ENCODE measurements around the gene XRN2.
A peak's percentile ranks its signal among the peaks of the same experiment; 100 is the strongest.

Gene XRN2

DNA sequence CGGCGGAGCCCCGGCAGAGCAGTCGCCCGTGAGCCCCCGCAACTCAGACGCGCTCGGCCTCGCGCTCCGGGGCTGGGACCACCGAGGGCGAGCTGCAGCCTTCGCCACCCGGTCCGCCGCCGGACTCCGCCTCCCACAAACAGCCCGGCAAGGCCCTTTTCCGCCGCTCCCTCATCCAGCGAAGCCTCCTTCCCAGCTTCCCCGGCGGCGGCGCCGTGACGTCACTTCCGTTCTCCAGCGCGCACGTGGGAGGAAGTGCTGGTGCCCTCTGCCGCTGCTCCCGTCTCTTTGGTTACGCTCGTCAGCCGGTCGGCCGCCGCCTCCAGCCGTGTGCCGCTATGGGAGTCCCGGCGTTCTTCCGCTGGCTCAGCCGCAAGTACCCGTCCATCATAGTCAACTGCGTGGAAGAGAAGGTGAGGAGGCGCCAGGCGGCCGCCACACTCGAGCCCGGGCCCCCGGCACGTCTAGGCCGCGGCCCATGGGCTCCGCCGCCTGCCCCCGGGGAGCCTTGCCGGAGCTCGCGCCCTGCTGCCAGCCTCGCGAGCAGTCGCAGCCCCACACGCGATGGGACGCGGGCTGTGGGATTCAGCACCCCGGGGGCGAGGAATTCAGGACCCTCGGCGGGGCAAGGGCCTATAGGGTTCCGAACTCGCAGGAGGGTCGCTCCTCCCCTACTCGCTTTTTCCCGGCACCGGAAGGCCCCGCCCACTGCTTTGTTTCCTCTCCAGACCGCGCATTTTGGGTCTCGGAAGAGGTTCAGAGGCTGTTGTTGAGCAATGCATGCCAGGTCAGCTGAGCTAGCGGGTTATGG is at the start of gene XRN2:
XRN2 (plus strand) TSS at position 271 of the 811 bp plus-strand sequence; CDS start at position 339, 68 bp downstream.
- DNase-seq (ENCODE audit: insufficient read length, low spot score) (peak; percentile 88), FAIRE-seq (peak; percentile 95)

DNA sequence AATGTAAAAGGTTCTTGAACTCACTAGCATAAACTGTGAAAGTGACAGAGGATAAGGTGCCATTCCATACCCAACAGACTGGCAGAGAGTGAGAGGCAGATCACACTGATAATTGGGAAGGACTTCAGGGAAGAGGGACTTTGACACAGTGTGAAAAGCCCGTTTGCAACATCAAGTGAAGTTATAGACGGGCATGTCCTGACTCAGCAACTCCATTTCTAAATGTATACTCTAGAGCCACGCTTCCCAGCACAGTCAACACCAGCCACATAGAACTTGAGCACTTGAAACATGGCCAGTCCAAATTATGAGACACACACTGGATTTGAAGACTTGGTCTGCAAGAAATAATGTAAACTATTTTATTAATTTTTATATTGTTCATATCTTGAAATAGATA is 45.9 kb upstream of the XRN2 start:
- DNase-seq (ENCODE audit: insufficient read length, low spot score) (no peak), FAIRE-seq (no peak)

DNA sequence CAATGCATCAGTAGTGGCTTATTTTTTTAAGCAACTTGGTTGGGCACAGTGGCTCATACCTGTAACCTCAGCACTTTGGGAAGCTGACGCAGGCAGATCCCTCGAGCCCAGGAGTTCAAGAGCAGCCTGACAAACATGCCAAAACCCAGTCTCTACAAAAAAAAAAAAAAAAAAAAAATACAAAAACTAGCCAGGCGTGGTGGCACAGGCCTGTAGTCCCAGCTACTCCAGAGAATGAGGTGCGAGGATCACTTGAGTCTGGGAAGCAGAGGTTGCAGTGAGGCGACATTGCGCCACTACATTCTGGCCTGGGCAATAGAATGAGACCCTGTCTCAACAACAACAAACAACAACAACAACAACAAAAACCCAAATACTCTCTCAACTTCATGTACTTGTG is 44.7 kb upstream of the XRN2 start:
- DNase-seq (ENCODE audit: insufficient read length, low spot score) (no peak), FAIRE-seq (no peak)

GRCh38 chr20:21259346-21259745 is 43.8 kb upstream of the XRN2 start:
- FAIRE-seq (no peak), DNase-seq (ENCODE audit: insufficient read length, low spot score) (no peak)

- DNase-seq (ENCODE audit: insufficient read length, low spot score) (no peak), FAIRE-seq (no peak)
These were observed 40.3 kb upstream of the XRN2 start for GRCh38 chr20:21262812-21263211.

- FAIRE-seq = no peak
- DNase-seq (ENCODE audit: insufficient read length, low spot score) = no peak
These were observed 37.6 kb upstream of the XRN2 start for GRCh38 chr20:21265261-21266190.

DNA sequence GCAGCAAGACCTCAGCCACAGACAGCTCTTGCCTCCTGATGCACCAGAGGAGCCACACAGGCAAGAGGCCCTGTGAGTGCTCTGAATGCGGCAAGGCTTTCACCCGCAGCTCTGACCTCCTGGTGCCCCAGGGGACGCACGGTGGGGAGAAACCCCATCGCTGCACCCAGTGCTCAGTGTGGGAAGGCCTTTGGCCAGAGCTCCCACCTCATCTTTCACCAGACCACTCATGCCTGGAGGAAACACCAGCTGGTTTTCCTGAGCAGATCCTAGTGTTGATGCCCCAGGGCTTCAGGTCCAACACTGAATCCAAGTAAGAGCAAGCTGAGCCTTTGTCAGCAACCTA is 37.0 kb upstream of the XRN2 start:
- FAIRE-seq (no peak), DNase-seq (ENCODE audit: insufficient read length, low spot score) (no peak)

DNA sequence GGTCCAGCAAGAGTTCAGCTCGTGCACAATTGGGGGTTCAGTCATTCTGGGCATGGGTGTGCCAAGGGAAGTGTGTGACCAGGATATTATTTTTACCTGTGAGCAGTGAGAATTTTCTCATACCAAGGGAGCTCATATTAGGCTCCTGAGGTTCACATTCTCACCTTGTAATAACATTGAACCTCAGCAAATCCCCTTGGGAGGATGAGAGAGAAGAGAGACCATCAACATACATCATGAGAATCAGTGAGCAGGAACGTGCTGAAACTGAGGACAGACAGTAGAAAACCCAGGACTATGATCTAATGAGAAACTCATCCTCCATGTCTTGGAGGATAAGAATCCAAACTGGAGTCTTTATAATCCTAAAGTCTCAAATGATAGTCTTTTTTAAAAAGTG is 33.4 kb upstream of the XRN2 start:
- no peak for DNase-seq (ENCODE audit: insufficient read length, low spot score)
- FAIRE-seq = no peak

DNA sequence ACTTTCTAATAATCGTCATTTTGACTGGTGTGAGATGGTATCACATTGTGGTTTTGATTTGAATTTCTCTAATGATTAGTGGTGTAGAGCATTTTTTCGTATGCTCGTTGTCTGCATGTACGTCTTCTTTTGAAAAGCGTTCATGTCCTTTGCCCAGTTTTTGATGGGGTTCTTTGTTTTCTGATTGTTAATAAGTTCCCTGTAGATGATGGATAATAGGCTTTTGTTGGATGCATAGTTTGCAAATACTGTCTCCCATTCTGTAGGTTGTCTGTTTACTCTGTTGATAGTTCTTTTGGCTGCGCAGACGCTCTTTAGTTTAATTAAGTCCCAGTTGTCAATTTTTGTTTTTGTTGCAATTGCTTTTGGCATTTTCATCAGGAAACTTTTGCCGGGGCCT is 32.3 kb upstream of the XRN2 start:
- FAIRE-seq = no peak
- DNase-seq (ENCODE audit: insufficient read length, low spot score) = no peak

DNA sequence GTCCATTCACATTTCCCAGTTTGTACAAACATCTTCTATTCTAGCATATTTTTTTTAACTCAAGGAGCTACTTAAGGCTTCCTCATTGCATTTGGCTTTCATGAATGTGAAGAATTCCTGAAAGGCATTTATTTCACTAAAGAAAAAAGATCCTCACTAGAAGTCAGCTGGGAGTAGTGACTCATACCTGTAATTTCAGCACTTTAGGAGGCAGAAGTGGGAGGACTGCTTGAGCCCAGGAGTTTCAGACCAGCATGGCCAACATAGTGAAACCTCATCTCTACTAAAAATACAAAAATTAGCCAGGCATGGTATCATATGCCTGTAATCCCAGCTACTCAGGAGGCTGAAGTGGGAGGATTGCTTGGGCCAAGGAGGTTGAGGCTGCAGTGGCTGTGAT is 30.9 kb upstream of the XRN2 start:
- FAIRE-seq = no peak
- DNase-seq (ENCODE audit: insufficient read length, low spot score) = no peak

GRCh38 chr20:21272679-21273078 is 30.5 kb upstream of the XRN2 start:
- FAIRE-seq (no peak), DNase-seq (ENCODE audit: insufficient read length, low spot score) (no peak)

GRCh38 chr20:21273755-21274386 is 29.3 kb upstream of the XRN2 start:
- DNase-seq (ENCODE audit: insufficient read length, low spot score) = no peak
- no peak for FAIRE-seq

DNA sequence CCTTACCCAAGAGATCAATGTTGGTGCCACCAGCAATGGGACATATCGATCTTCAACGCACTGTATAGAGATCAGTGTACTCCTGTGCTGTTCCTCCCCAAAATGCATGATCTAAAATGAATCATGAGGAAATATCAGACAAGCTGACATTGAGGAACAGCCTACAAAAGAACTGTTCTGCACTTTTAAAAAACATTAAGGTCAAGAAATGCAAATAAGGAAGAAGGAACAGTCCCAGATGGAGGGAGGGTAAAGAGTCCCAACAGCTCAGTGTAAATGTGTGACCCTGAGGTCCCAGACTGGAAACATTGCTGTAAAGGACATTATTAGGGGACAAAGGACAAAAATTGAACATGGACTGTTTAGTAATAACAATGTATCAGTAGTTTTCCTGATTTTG is 24.3 kb upstream of the XRN2 start:
- no peak for DNase-seq (ENCODE audit: insufficient read length, low spot score)
- no peak for FAIRE-seq

DNA sequence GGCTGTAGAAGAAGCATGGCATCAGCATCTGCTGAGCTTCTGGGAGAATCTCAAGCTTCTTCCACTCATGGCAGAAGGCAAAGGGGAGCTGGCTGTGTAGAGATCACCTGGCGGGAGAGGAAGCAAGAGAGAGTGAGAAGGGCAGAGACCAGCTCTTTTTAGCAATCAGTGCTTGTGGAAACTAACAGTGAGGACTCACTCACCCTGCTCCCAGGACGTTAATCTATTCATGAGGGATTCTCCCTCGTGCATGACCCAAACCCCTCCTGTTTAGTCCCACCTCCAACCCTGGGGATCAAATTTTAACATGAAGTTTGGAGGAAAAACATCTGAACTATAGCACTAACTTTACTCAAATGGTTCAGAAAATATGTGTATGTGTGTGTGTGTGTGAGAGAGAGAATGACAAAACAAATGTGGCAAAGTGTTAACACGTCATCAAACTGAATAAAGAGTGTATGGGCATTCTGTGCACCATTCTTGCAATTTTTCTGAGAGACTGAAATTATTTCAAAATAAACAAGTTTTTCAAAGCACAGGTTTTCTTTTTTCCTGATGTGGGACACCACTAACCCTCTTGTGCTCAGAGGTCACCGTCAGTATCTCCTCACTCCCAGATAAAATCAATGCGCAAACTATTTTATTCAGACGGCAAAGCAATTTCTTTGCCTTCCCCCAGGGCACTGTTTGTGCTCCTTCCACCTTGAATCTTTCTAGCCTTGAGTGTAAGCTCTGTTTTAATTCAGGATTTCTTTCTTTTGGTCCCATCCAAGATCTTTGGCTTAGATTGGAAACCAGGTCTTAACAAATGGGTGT is 23.2 kb upstream of the XRN2 start:
- FAIRE-seq (no peak), DNase-seq (ENCODE audit: insufficient read length, low spot score) (no peak)

DNA sequence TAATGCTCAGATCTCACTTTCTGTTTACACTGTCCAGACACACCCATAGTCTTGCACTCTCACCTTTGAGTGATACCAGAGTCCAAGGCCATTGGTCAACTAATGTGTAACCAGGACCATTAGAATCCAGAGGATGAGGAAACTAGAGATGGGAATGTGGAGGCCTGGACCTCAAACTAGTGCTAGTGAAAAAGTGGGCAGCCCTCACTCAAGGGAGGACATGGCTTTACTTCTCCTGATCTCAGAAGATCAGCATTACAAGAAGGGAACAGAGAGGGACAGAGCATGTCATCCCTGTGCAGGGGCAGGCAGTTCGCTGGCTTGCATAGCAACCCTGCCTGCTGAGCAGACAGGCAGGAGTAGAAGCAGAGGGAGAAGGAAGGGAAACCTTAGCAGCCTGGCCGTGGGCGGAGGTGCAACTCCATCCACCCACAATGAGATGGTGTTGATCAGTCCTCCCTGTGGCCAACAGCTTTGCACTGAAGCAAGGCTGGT is 22.6 kb upstream of the XRN2 start:
- FAIRE-seq (no peak), DNase-seq (ENCODE audit: insufficient read length, low spot score) (no peak)

DNA sequence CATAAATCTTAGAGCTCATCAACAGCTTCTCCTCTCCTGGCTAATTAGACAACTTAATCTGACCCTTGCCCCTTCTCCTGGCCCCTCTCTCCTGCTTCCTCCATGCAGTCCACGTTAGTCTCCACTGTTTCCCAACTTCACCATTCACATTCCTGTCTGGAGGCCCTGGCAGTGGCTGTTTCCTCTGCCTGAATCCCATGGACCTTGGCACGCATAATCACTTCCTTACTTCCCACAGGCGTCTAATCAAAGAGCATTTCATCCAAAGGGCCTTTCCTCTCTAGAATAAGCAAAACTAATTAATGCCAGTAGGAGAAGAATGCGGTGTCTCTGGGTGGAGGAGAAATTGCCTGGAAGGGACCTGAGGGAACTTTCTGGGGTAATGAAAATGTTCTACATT is 16.4 kb upstream of the XRN2 start:
- FAIRE-seq = no peak

GRCh38 chr20:21288587-21289370 is 14.4 kb upstream of the XRN2 start:
- DNase-seq (ENCODE audit: insufficient read length, low spot score) = no peak
- no peak for FAIRE-seq

More for the DNA sequence above, 16.4 kb upstream of the XRN2 start:
- no peak for DNase-seq (ENCODE audit: insufficient read length, low spot score)

DNA sequence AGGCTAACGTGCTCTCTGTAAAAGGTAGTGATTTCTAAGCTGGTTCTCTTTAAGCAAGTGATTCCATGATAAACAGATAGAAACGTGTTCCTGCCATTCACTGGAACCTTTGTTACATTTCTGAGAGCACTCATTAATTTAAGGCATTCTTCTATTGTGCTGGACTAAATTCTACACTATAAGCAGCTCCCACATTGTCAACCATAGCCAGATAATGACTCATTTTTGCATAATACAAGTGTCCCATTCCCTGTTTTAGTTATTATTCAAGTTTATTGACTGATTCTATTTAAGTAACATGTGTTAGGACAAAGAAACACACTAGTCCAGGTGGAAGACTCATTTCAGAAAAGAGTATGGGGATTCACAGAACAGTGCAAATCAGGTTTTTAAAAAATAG is 13.5 kb upstream of the XRN2 start:
- FAIRE-seq = no peak
- DNase-seq (ENCODE audit: insufficient read length, low spot score) = no peak

GRCh38 chr20:21291026-21291425 is 12.1 kb upstream of the XRN2 start:
- FAIRE-seq (no peak), DNase-seq (ENCODE audit: insufficient read length, low spot score) (no peak)

- no peak for FAIRE-seq
- no peak for DNase-seq (ENCODE audit: insufficient read length, low spot score)
These were observed 8.4 kb upstream of the XRN2 start for GRCh38 chr20:21294755-21295154.

Data from GM19239 (cell line).